Liver (tissue), 3 donors: ENCODE results near the gene PTPN4.

Source experiments
- GABPA ChIP-seq, 2 donors: IDR thresholded peaks in 1 of 2; conservative IDR thresholded peaks in 1 of 2; 2 replicates each; pipeline ENCODE4 v1.6.1; 2016; ENCODE audit warnings: antibody characterized with exemption in 2 of 2, mild to moderate bottlenecking in 1 of 2, moderate library complexity in 1 of 2
- JUND ChIP-seq, 2 donors: IDR thresholded peaks; 2 replicates each; pipeline ENCODE4 v1.6.1; 2016; ENCODE audit warnings: antibody characterized with exemption in 2 of 2
- NR2F2 ChIP-seq: IDR thresholded peaks from 2 replicates; pipeline ENCODE4 v1.6.1; 2016; ENCODE audit warnings: antibody characterized with exemption
- RAD21 ChIP-seq, 2 donors: IDR thresholded peaks; 2 replicates each; pipeline ENCODE4 v1.6.1; 2016; ENCODE audit warnings: antibody characterized with exemption in 2 of 2, mild to moderate bottlenecking in 2 of 2
- SP1 ChIP-seq: IDR thresholded peaks from 2 replicates; pipeline ENCODE4 v1.6.1; 2018; ENCODE audit warnings: antibody characterized with exemption, mild to moderate bottlenecking
- TAF1 ChIP-seq: conservative IDR thresholded peaks from 2 replicates; pipeline ENCODE4 v1.6.1; 2016; ENCODE audit warnings: antibody characterized with exemption, mild to moderate bottlenecking
- TF ChIP-seq, protein P1 (sequence below): fragments of 150-350 bp; IDR thresholded peaks from 2 replicates; pipeline ENCODE4 v1.5.1; 2017; ENCODE audit warnings: improper control_type of control experiment, low read depth, low read length; ENCODE audit not compliant: missing input control
- TF ChIP-seq, protein P2 (sequence below): IDR thresholded peaks from 2 replicates; pipeline ENCODE4 v1.6.1; 2016; ENCODE audit warnings: antibody characterized with exemption
- TF ChIP-seq, protein P3 (sequence below): IDR thresholded peaks from 2 replicates; pipeline ENCODE4 v1.6.1; 2016; ENCODE audit warnings: antibody characterized with exemption
- TF ChIP-seq, protein P4 (sequence below): IDR thresholded peaks from 2 replicates; pipeline ENCODE4 v1.6.1; 2016; ENCODE audit warnings: antibody characterized with exemption, mild to moderate bottlenecking
- donor health status: healthy.
- donor health status: healthy.

DNA sequence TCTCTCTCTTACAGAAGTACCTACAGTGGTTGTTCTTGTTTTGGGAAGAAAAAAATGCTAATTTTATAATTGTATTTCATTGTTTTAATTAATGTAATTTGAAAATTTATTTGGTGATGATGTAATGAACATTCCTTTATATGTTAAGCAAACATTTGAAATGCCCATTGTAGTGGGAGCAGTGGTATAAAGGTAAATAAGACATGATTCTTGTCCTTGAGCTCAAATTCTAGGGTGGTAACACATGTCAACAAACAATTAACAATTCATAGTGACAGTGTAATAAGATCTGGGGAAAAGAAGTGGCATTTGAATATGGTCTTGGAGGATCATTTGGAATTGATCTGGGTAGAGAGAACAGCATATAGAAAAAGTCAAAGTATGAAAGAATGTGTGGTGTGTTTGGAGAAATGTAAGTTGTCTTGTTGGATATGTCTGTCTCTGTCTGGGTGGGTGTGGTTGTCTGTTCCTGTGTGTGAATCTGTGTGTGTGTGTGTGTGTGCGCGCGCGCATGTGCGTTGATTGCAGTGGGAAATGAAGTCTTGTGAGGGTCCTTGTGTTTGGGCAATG is 5.8 kb downstream of the PTPN4 start:
- TF ChIP-seq, protein P1, sequence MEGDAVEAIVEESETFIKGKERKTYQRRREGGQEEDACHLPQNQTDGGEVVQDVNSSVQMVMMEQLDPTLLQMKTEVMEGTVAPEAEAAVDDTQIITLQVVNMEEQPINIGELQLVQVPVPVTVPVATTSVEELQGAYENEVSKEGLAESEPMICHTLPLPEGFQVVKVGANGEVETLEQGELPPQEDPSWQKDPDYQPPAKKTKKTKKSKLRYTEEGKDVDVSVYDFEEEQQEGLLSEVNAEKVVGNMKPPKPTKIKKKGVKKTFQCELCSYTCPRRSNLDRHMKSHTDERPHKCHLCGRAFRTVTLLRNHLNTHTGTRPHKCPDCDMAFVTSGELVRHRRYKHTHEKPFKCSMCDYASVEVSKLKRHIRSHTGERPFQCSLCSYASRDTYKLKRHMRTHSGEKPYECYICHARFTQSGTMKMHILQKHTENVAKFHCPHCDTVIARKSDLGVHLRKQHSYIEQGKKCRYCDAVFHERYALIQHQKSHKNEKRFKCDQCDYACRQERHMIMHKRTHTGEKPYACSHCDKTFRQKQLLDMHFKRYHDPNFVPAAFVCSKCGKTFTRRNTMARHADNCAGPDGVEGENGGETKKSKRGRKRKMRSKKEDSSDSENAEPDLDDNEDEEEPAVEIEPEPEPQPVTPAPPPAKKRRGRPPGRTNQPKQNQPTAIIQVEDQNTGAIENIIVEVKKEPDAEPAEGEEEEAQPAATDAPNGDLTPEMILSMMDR: no peak
- TF ChIP-seq JUND (IDR thresholded peaks at IDR 0.05): no peak
- no peak for TF ChIP-seq RAD21 (IDR thresholded peaks at IDR 0.05)
- TF ChIP-seq, protein P2, sequence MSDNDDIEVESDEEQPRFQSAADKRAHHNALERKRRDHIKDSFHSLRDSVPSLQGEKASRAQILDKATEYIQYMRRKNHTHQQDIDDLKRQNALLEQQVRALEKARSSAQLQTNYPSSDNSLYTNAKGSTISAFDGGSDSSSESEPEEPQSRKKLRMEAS: no peak
- TF ChIP-seq TAF1: no peak
- TF ChIP-seq, protein P3, sequence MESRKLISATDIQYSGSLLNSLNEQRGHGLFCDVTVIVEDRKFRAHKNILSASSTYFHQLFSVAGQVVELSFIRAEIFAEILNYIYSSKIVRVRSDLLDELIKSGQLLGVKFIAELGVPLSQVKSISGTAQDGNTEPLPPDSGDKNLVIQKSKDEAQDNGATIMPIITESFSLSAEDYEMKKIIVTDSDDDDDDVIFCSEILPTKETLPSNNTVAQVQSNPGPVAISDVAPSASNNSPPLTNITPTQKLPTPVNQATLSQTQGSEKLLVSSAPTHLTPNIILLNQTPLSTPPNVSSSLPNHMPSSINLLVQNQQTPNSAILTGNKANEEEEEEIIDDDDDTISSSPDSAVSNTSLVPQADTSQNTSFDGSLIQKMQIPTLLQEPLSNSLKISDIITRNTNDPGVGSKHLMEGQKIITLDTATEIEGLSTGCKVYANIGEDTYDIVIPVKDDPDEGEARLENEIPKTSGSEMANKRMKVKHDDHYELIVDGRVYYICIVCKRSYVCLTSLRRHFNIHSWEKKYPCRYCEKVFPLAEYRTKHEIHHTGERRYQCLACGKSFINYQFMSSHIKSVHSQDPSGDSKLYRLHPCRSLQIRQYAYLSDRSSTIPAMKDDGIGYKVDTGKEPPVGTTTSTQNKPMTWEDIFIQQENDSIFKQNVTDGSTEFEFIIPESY: no peak
- TF ChIP-seq, protein P4, sequence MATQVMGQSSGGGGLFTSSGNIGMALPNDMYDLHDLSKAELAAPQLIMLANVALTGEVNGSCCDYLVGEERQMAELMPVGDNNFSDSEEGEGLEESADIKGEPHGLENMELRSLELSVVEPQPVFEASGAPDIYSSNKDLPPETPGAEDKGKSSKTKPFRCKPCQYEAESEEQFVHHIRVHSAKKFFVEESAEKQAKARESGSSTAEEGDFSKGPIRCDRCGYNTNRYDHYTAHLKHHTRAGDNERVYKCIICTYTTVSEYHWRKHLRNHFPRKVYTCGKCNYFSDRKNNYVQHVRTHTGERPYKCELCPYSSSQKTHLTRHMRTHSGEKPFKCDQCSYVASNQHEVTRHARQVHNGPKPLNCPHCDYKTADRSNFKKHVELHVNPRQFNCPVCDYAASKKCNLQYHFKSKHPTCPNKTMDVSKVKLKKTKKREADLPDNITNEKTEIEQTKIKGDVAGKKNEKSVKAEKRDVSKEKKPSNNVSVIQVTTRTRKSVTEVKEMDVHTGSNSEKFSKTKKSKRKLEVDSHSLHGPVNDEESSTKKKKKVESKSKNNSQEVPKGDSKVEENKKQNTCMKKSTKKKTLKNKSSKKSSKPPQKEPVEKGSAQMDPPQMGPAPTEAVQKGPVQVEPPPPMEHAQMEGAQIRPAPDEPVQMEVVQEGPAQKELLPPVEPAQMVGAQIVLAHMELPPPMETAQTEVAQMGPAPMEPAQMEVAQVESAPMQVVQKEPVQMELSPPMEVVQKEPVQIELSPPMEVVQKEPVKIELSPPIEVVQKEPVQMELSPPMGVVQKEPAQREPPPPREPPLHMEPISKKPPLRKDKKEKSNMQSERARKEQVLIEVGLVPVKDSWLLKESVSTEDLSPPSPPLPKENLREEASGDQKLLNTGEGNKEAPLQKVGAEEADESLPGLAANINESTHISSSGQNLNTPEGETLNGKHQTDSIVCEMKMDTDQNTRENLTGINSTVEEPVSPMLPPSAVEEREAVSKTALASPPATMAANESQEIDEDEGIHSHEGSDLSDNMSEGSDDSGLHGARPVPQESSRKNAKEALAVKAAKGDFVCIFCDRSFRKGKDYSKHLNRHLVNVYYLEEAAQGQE: no peak
- no peak for TF ChIP-seq SP1
- no peak for TF ChIP-seq GABPA (IDR thresholded peaks at IDR 0.05 in 1 of 2, conservative IDR thresholded peaks at IDR 0.05 in 1 of 2)
- no peak for TF ChIP-seq NR2F2
